ENCODE data around the gene LCN15.
"Not testable (repeated sequence)": the region's sequence is repeated elsewhere in the genome, so short reads cannot be mapped to it uniquely, and the experiment has no call there.

Gene LCN15

GRCh38 chr9:136796238-136796774 is 32.0 kb upstream of the LCN15 start, which contains the start of gene CCDC183:
TSS of gene CCDC183 (plus strand) at chr9:136796338. CDS start at chr9:136796398, 60 bp downstream.
- no peak within 1 kb of the TSS for H3K4me3 ChIP-seq (ENCODE audit: low read length)
- no peak for DNase-seq (ENCODE audit: low read depth, low spot score)

- no peak for DNase-seq (ENCODE audit: low read depth, low spot score)
- no peak overlapping the region for H3K4me3 ChIP-seq (ENCODE audit: low read length)
Observed at GRCh38 chr9:136795000-136795348, 30.7 kb upstream of the LCN15 start.

GRCh38 chr9:136794281-136794999 is 30.1 kb upstream of the LCN15 start:
- no peak for DNase-seq (ENCODE audit: low read depth, low spot score)
- no peak overlapping the region for H3K4me3 ChIP-seq (ENCODE audit: low read length)

GRCh38 chr9:136793086-136793946 is 29.0 kb upstream of the LCN15 start:
- DNase-seq (ENCODE audit: low read depth, low spot score) = no peak
- no peak overlapping the region for H3K4me3 ChIP-seq (ENCODE audit: low read length)

GRCh38 chr9:136792321-136793085 is 28.2 kb upstream of the LCN15 start:
- peak overlapping the region; percentile 86 for H3K4me3 ChIP-seq (ENCODE audit: low read length)
- DNase-seq (ENCODE audit: low read depth, low spot score) = no peak

- H3K4me3 ChIP-seq (ENCODE audit: low read length) = peak overlapping the region; percentile 86
- no peak for DNase-seq (ENCODE audit: low read depth, low spot score)
Observed at GRCh38 chr9:136791516-136792276, 27.4 kb upstream of the LCN15 start.

GRCh38 chr9:136790640-136791515 is 26.6 kb upstream of the LCN15 start, which contains the start of gene TMEM141:
TSS of gene TMEM141 (plus strand) at chr9:136791344. CDS start at chr9:136791371, 27 bp downstream.
- DNase-seq (ENCODE audit: low read depth, low spot score) = peak; percentile 97
- H3K4me3 ChIP-seq (ENCODE audit: low read length) = peak within 1 kb of the TSS; percentile 86

- no peak overlapping the region for H3K4me3 ChIP-seq (ENCODE audit: low read length)
- DNase-seq (ENCODE audit: low read depth, low spot score) = no peak
Observed at GRCh38 chr9:136789523-136789937, 25.2 kb upstream of the LCN15 start.

GRCh38 chr9:136788644-136789522 is 24.6 kb upstream of the LCN15 start:
- not testable (repeated sequence) for H3K4me3 ChIP-seq (ENCODE audit: low read length)

GRCh38 chr9:136787690-136788400 is 23.5 kb upstream of the LCN15 start:
- DNase-seq (ENCODE audit: low read depth, low spot score) = peak; percentile 65

More at GRCh38 chr9:136788644-136789522, 24.6 kb upstream of the LCN15 start:
- DNase-seq (ENCODE audit: low read depth, low spot score) = not testable (repeated sequence)

GRCh38 chr9:136786983-136787382 is 22.7 kb upstream of the LCN15 start:
- not testable (repeated sequence) for DNase-seq (ENCODE audit: low read depth, low spot score); H3K4me3 ChIP-seq (ENCODE audit: low read length)

More at GRCh38 chr9:136787690-136788400, 23.5 kb upstream of the LCN15 start:
- peak overlapping the region; percentile 21 for H3K4me3 ChIP-seq (ENCODE audit: low read length)

GRCh38 chr9:136786451-136786850 is 22.1 kb upstream of the LCN15 start:
- no peak for DNase-seq (ENCODE audit: low read depth, low spot score)
- no peak overlapping the region for H3K4me3 ChIP-seq (ENCODE audit: low read length)

GRCh38 chr9:136785565-136786355 is 21.4 kb upstream of the LCN15 start:
- H3K4me3 ChIP-seq (ENCODE audit: low read length); DNase-seq (ENCODE audit: low read depth, low spot score): not testable (repeated sequence)

GRCh38 chr9:136784997-136785361 is 20.7 kb upstream of the LCN15 start:
- no peak overlapping the region for H3K4me3 ChIP-seq (ENCODE audit: low read length)
- DNase-seq (ENCODE audit: low read depth, low spot score) = no peak

GRCh38 chr9:136784249-136784996 is 20.1 kb upstream of the LCN15 start:
- DNase-seq (ENCODE audit: low read depth, low spot score) = no peak
- H3K4me3 ChIP-seq (ENCODE audit: low read length) = no peak overlapping the region

All from Jurkat, Clone E6-1 (cell line).